HG03457 (cell line): ENCODE measurements around the gene PRELID3B.
"Not testable (repeated sequence)": the region's sequence is repeated elsewhere in the genome, so short reads cannot be mapped to it uniquely, and the experiment has no call there.

Experiments used
- ATAC-seq: cut with Tn5 transposase; IDR thresholded peaks from one replicate; pipeline ENCODE4 v1.9.1; 2021; ENCODE audit warnings: moderate number of reproducible peaks; ENCODE audit not compliant: unreplicated experiment

Gene PRELID3B

DNA sequence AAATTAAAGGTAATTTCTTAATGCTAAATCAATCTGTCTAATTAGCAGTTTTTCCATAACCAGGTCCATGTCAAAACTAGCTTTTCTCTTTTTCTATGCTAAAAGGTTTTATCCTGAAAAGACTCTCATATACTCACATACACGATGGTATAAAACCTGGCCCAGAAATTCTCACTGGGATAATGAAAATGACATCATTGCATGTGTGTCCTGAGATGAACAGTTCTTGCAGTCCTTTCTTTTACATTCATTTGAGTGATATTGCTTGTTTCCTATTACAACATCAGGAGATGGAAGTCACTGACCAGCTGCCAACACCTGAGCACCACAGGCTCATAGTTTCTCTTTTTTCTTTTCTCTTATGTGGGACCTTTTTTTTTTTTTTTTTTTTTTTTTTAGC, 7.9 kb upstream of the PRELID3B start:
- no peak for ATAC-seq

DNA sequence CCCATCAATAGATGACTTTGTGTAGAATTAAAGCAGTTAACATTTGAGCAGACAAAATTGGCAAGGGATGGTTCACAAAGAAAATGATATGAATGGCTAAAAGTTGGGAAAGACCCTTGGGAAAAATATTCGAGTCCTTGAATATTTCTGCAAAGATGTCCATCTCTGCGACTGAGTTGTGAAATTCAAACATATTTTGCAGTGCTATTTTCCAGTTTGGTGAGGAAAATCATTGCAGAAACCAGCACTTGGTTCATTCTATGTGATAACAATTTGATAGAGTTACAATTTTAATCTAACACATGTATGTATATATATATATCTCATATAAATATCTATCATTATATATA, 6.1 kb upstream of the PRELID3B start:
- no peak for ATAC-seq

DNA sequence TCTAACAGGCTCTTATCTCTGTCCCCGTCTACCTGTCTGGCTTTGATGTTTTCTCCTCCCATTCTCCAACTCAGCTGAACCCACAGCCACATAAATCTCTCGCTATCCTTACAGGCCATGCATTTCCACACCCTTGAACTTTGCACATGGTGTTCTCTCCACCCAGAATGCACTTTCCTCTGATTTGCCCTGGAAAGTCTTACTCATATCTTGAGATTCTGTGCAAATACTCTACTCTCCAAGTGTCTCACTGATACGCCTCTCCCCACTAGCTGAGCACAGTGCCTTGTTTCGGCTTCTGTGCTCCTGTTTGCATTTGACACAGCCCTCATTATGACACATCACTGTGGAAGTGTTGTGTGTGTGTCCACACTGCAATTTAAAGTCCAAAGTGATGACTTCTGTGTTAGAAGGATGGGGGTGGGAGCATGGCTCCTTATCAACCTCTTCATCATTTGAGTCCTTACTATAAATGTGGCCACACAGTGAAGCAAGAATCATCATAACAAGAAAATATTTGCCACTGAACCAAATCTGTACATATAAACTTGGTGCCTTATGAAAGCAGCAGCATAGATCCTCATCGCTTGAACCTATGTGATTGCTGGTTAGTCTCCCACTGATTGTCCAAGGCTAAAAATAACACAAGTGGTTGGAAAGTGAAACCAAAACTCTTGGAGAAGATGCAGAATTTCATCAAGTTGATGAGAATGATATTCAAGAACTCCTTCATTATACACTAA, 5.5 kb upstream of the PRELID3B start:
- no peak for ATAC-seq

DNA sequence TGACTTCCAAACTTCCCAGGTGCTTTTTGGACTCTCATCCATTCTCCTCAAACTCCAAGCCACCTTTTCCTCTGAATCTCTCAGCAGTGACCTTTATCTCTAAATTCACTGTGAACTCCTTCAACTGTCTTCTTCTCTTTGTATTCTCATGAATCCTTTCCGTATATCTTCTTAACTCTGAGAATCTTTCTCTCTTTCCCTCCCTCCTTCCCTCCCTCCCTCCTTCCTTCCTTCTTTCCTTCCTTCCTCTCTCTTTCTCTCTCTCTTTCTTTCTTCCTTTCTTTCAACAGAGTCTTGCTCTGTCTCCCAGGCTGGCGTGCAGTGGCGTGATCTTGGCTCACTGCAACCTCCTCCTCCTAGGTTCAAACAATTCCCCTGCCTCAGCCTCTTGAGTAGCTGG, 4.3 kb upstream of the PRELID3B start:
- no peak for ATAC-seq

DNA sequence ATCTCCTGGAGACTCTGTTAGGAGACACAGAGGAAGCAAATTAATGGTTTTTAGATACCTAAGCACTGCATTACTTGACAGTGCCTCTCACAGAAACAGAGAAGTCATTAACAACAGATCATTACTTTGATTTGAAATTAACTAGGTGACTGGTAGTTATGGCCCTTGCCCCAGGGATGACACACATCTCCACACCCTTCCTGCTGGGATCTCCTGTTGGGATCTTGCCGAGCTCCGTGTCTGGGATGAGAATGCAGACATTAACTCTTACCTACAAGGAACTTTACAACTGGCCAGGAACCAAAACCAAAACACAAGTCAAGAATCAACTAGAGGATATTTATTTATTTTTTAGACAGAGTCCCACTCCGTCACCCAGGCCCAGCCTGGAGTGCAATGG, 2.2 kb upstream of the PRELID3B start:
- no peak for ATAC-seq

DNA sequence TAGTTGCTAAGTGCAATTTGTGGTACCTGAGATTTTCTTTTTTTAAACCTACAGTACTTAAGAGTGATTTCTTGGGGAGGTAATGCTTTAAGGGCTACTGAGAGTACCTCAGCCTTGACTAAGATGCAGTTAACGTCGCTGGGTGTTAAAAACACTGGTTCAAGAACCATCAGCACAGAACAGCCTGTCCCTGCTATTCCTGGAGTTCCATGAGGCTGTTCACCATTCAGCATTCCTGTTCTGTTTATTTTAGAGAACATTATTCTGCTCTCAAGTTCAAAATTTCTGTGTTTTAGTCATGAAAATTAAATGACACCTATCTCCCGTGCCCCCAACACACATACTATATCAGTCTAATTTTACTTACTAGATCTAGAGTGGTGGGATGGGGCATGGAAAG, 1.7 kb upstream of the PRELID3B start:
- no peak for ATAC-seq

DNA sequence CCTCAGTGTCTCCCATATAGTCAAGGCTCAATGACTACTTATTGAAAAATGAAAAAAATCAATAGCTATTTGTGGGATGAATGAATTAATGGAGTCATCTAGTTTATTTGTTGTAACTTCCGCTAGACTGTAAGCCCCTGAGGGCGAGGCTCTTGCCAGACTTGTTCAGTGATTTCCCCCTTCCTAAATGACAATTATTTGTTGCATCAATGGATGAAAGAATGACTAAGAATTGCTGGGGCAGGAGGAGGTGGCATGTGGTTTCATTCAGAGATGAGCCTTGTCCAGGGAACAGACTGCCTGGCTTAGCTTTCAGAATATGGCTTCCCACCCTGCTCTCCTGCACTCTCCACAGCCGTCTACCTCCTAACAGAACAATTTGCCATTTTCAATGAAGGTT, 1.1 kb upstream of the PRELID3B start:
- ATAC-seq, result no peak

DNA sequence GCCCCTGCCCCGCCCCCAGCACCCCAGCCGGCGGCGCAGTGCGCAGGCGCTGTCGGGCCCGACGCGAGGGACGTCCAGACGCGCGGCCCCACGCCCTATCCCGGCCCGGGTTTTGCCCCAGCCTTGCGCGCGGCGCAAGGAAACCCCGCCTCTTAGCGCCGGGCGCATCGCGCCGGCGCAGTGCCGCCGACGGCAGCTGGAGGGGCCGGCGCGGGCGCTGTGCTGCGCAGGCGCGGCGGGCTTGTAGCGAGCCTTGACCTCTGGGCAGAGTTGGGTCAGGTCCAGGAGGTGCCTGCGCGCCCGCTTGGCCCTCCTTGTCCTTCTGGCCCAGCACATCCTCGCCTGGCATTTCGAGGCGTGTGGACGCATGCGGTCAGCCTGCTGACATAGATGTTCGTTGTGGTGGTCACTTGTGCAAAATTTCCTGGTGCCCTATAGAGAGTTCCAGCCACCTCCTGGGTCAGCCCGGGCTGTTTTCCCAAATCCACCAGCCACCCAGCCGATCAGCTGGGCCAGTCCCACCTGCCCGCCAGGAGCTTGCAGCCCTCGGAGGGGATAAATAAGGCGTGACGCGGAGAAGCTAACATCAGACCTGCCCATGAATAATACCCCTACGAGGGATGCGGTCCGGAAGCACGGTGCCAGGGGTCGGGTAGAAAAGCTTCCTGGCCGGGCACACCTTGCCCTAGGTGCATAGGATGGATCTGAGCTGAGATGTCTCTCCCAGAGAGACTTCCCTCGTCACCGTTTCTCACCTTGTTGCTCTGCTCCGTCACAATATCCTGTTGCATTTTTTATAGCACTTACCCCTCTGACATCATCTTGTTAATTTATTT, 428 bp upstream of the PRELID3B start:
- ATAC-seq, result peak; percentile 82

DNA sequence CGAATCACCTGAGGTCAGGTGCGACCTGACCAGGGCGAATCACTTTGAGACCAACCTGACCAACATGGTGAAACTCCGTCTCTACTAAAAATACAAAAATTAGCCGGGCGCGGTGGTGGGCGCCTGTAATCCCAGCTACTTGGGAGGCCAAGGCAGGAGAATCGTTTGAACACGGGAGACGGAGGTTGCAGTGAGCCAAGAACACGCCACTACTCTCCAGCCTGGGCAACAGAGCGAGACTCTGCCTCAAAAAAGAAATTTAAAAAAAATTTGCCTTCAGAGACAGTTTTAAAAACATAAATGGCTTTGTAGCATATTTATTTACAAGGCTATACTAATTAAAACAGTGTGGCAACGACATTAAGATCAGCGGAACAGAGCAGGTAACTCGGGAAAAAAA, 1.1 kb downstream of the PRELID3B start:
- not testable (repeated sequence) for ATAC-seq

DNA sequence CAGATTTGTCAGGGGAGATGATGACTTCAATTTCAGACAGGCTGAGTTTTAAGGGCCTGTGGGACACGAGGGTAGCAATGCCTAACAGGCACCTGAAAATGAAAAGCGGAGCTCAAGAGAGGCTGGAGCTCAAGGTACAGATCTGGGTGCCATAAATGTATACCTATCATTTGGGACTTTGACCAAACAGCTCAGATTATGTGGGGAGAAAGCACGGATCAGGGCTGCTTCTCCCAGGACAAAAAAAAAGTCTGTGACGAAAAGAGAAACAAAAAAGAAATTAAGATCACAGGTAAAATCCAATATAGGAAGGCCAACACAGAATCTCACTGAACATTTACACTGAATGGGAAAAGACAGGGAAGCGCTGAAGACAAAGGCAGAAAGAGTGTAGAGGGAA, 1.9 kb downstream of the PRELID3B start:
- no peak for ATAC-seq

DNA sequence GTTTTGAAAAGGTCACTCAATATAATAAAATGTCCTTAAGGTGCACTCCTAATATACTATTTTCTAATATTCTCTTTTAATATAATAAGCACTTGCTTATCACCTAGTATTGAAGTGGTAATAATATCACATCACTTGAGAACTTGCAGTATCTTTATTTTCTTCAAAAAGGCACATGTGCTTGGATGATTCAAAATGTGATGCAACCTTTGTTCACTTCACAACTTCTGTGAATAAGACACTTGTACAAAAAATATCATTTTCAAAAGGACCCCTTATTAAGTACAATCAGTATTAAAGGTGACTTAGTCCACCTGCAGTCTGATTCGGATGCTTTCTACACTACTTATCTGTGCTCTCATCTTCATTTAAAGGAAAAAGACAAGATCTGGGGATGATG, 3.4 kb downstream of the PRELID3B start:
- ATAC-seq, result no peak

DNA sequence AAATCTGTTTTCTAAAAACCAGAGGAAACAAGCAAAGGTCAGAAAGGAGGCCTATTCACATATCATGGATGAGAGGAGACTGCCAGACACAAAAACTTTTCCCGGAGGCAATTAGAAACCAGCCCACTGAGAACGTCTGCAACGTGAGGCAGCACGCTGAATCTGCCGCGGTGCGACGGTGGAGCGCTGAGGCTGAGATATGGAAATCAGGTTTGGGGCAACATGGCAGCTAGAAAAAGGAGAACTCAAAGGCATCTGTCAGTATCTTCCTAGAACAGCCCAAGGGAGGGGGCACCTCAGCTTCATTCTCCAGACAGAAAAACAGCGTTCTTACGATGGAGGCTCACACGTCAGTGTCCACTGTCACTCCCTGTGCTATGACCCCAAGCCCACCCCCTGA, 5.2 kb downstream of the PRELID3B start:
- ATAC-seq, result no peak

DNA sequence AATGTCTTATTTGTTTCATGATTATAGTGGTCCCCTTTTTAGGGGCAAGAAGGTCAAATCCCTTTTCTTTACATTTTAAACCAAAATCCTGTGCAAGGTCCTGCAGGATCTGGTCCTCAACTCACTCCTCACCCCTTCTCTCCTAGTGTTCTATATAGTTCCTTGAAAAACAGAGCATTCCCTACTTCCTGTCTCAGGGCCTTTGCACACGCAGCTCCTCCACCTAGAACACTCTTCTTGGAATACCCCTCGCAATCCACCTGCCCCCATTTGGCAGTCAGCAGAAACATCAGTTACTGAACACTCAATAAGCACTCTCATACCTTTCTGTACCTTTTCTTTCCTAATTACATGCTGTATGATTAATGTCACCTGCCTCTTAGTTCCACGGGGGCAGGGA, 7.2 kb downstream of the PRELID3B start:
- ATAC-seq, result no peak

DNA sequence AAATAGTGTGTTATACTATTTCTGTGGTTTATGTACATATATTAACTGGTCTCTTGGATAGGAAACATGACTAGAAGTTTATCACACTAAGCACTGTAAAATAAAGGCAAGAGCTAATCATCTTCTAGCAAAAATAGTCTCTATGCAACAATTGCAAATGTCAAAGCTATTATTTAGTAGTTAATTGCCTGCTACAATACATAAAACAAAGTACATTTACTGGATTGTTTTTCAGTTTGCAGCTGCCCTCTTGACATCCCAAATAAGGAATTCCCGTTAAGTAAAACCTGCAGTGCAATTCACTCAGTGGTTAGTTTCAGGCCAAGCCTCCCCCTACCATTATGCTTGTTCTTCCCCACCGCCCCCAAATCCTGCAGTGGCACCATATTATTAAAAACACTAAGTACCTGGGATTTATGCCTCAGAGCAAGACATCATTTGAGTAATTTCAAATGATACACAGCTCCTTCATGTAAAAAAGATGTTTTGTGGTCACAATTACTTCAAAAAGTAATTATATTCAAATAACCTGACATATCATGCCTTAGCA, 8.9 kb downstream of the PRELID3B start:
- no peak for ATAC-seq

DNA sequence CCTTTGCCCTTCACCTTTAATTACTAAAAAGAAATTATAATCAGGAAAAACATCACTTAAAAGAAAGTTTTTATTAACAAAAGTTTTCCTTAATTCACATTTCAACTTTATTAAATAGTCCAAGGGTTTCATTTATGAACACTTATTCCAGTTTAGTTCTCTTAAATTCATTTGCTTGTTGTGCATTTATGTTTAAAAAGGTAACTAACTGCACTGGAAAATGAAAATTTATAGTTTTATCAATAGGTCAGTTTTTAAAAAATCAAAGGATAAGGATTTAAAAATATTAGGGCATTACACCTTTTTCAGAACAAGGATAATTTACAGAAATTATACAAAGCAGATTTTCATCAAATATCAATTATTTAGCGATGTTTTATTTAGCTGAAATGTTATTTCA, 9.5 kb downstream of the PRELID3B start:
- ATAC-seq, result no peak

DNA sequence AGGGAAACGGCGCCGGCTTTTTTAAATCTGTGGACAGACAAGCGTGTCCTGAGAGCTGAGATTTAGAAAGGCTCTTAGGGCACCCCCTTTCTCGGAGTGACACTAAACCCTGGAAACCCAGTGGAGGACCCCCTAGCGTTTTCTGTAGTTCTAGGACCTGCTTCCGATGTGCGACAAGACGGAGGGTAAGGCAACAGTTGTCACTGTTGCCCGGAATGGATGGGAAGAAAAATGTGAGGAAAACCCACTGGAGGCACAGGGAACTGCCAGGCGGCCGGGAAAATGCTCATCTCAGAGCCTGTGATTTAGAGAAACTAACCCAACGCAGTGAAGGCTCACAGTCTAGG, 9.9 kb downstream of the PRELID3B start:
- no peak for ATAC-seq

DNA sequence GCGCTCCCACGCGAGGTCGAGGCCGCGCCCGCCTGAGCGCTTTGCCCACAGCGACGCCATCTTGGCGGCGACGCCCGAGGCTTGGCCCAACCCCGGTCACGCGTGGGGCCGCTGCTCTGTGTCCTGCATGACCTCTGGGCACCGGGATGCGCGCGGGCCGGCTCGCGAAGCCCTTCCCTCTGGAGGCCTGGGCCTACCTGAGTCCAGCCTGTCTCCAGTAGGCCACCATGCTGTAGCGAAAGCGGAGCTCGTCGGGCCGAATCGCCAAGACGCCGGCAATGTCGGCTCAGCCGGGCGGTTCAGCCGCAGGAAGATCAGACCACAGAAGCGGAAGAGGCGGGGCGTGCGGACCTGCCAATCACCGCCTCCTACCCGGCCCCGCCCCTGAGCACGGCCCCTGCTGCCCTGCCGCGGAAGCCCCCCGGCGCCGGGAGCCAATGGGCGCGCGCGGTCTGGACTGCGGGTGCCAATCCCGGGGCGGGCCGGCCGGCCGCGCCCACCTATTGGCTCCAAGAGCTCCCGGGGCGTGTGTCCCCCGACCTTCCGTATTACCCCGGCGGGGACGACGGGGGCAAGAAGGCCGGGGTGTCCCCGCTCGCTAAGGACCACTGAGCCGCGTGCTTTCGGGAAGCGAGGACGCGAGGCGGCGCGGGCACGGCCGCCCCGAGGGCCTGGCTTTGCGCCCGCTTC, 10.4 kb downstream of the PRELID3B start, which contains the start of gene ATP5F1E:
Gene ATP5F1E, minus strand, starts transcription at position 313 of the 690 bp plus-strand sequence. Its CDS starts 84 bp downstream, at position 229.
- peak; percentile 91 for ATAC-seq

DNA sequence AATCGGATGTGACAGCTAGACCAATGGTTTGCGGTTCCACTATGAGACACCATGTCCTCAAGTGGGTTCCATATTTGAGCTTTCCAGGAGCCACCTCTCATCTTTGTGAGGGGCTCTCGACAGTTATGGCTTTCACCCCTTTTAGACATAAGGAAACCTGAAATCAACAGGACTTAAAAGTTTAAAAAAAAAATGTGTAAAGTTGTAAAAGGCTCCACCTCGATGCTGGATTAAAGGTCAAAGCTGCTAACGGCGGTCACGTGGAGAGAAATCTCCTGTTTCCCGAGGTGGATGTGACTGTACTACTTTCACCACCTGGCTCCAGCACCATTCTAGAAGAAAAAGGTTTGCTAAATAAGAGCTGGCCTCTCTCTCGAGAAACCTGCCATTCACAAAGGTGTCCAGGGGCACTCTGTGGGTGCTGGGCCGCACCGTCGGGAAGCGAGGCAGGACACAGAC, 11.0 kb downstream of the PRELID3B start:
- ATAC-seq, result peak; percentile 16

DNA sequence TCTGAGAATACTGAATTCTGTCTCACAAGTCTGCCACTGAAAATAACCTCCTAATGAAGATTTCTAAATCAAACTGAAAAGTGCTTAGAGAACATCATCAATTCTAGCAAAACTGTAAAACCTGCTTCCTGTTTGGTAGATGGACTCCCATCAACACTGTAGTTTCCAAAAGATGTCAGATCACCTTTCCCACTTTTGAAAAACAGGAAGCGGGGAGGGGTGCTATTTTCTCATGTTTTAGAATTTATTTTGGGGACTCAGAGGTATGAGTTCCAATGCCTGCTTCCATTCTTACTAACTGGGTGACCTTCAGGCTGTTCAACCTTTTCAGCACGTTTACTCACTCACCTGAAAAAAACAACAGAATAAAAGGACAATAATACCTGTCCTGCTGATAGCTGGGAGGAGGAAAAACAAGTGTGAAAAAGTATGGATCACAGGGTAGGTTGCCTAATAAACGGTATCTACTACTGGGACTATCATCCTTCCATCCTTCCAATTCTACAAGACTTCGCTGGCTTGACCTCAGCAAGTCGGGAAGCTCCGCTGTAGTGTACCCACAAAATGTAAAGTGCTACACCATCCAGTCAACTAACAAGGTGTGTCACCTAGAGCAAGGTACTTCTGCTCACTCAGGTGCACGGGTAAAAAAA, 11.5 kb downstream of the PRELID3B start:
- ATAC-seq, result no peak

DNA sequence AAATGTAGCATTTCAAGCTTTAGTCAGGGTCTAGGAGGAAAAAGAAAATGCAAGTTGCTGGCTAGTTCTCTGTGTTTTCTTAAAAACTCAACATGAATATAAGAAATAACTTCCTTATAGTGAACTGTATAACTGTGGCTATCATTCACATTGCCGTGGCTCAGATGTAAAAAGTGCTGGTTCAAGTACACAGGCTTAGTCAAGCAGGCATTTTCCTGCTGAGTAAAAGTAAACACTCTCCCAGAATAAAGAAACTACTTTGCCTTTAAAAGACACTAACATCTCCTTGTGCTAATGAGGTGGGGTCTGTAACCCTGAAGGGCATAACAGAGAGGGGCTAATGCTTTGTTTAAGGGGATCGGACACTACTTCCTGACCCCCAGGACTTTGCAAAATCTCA, 13.8 kb downstream of the PRELID3B start:
- no peak for ATAC-seq

DNA sequence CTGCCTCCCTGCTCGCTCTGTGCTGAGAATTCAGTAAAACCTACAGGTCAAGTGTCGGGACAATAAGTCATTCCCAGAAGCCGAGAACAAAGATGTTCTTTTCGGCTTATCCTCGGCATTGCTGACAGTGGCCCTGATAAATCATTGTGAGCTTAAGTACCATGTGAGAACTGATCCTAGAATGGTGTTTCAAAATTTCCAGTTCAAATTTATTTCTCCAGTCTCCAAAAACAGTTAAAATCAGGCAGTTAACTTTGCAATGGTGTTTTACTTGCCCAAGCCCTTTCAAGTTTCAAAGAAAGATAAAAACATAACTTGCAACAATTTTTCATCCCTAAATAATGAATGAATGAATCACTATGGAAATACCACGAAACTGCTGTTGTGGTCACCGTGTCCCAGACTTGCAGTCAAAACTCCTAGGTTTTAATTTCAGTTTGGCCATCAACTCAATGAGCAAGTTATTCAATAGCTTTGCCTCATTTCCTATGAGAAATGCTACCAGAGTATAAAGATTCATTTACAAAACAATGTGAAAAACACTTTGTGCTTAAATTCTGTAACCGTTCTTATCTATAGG, 14.8 kb downstream of the PRELID3B start:
- no peak for ATAC-seq
